ENCODE data around the gene PLCE1. TPM values are rescaled to one million over a fixed set of nuclear protein-coding genes. Genes with fewer than 3 reads are reported as not detected.

The PLCE1 gene
- total RNA-seq, 1 donor from 2014 or later = 4.6 TPM

Other genes with a start within 250 kb of the PLCE1 start
- not detected for gene LGI1, start 236.0 kb upstream of the PLCE1 start, total RNA-seq
- 2.7 TPM for gene SLC35G1, start 100.0 kb upstream of the PLCE1 start, total RNA-seq